Aorta (tissue), 5 donors: Measurements from ENCODE around the gene ZDHHC23. TPM values are rescaled to one million over a fixed set of nuclear protein-coding genes. Genes with fewer than 3 reads are reported as not detected.

Experiments
- ATAC-seq: fragments of 200-7000 bp; cut with Tn5 transposase; one replicate; pipeline ENCODE4 v1.9.1; 2022; ENCODE audit warnings: moderate library complexity; ENCODE audit not compliant: low FRiP score
- DNase-seq, 2 donors: peaks; one replicate each; pipeline ENCODE4 v3.0.0-alpha.2; 2020
- H3K27ac ChIP-seq, 2 donors: one replicate each; pipeline ENCODE4 v1.5.1; 2013; ENCODE audit warnings: low read length in 2 of 2, mild to moderate bottlenecking in 2 of 2, moderate library complexity in 2 of 2, control low read depth in 1 of 2, inconsistent platforms in 1 of 2, low read depth in 1 of 2
- H3K27me3 ChIP-seq, 2 donors: one replicate each; pipeline ENCODE4 v1.6.1; 2013; ENCODE audit warnings: control low read depth in 1 of 2, low read length in 1 of 2, mild to moderate bottlenecking in 1 of 2, moderate library complexity in 1 of 2; ENCODE audit not compliant: insufficient read depth in 2 of 2, control insufficient read depth in 1 of 2
- H3K36me3 ChIP-seq, 2 donors: one replicate each; pipeline ENCODE4 v1.6.1; 2013; ENCODE audit warnings: control low read depth in 1 of 2, low read length in 1 of 2, mild to moderate bottlenecking in 1 of 2; ENCODE audit not compliant: insufficient read depth in 2 of 2, control insufficient read depth in 1 of 2
- H3K4me1 ChIP-seq, 2 donors: one replicate each; pipeline ENCODE4 v1.6.1; 2013; ENCODE audit warnings: low read length in 2 of 2, control low read depth in 1 of 2, mild to moderate bottlenecking in 1 of 2, moderate library complexity in 1 of 2; ENCODE audit not compliant: insufficient read depth in 2 of 2, control insufficient read depth in 1 of 2
- H3K4me3 ChIP-seq, 2 donors: one replicate each; pipeline ENCODE4 v1.5.1; 2013; ENCODE audit warnings: low read length in 2 of 2, control low read depth in 1 of 2, mild to moderate bottlenecking in 1 of 2
- H3K9me3 ChIP-seq: one replicate; pipeline ENCODE4 v1.6.1; 2013; ENCODE audit warnings: mild to moderate bottlenecking, low read length; ENCODE audit not compliant: control insufficient read depth
- WGBS, 2 donors: extraction: QIAGEN DNeasy Blood & Tissue Kit; methylation state at CpG; one replicate each; pipeline ENCODE4 v1.1.7; 2013; 5-methylcytosine and 5-hydroxymethylcytosine counted together
- intact Hi-C, 2 donors: fragments of 100-400 bp; cut with DNase I; formaldehyde crosslinking; loops; one replicate each; pipeline versions ENCODE4 v1.14.2 to v1.15.0; 2022
- polyA plus RNA-seq, 2 donors: library from polyadenylated mRNA; stranded (reverse); fragments of 200-250 nt; gene quantifications; one replicate each; pipeline ENCODE4 v1.2.3, GENCODE V29; 2013
- total RNA-seq, 2 donors: library from RNA; stranded (reverse); fragmentation: NEBNext Ultra II Directional; extraction: Animal tissue kit (Norgen Biotek cat#: 25700); gene quantifications; one replicate each; pipeline ENCODE4 v1.2.1, GENCODE V29; 2021
- donor health status: healthy with polysubstance abuse.
- donor health status: Bipolar disorder and iron deficiency.
- donor health status: DM: no; HTN: no; CAD: no.
- donor health status: DM: no; HTN: no; CAD: no.
- donor health status: DM: yes; HTN: yes; CAD: no.

The ZDHHC23 gene
- total and polyA plus RNA-seq, 4 donors, result 0.75 to 12.7 (median 2.8) TPM

GRCh38 chr3:113946831-113947230 lies 982 bp upstream of the ZDHHC23 start:
- no peak for ATAC-seq
- Histone ChIP-seq H3K27ac (no peak overlapping the region), H3K4me1 (no peaks in the 10 kb centered on the region), H3K27me3 (no peaks in the 10 kb centered on the region), H3K4me3 (peak overlapping the region in 1 of 2 donors; percentile 91), H3K36me3 (no peaks in the 10 kb centered on the region), H3K9me3 (no peaks in the 10 kb centered on the region)
- 86 to 88% methylated on average over 7 of the region's 7 CpGs for WGBS, 2 donors
- no peak for DNase-seq
- intact Hi-C loops, result loop anchor here in 1 of 2 donors (5.0 kb wide), 1 partner anchor 110 kb away; the partner anchor contains the start of genes CCDC191 and QTRT2

- Histone ChIP-seq H3K36me3 (no peaks in the 10 kb centered on the region), H3K9me3 (no peaks in the 10 kb centered on the region), H3K27ac (no peak overlapping the region), H3K4me3 (peak overlapping the region; percentile 58 to 91), H3K4me1 (no peaks in the 10 kb centered on the region), H3K27me3 (no peaks in the 10 kb centered on the region)
- DNase-seq, result peak; percentile 49 to 78
- ATAC-seq, result peak; percentile 62
- intact Hi-C loops, result loop anchor here in 1 of 2 donors (5.0 kb wide), 1 partner anchor 109 kb away; the partner anchor contains the start of genes CCDC191 and QTRT2
- 1% methylated on average over 53 to 65 of the region's 65 CpGs for WGBS, 2 donors
These were observed 453 bp downstream of the ZDHHC23 start for GRCh38 chr3:113948015-113948917.

GRCh38 chr3:113952921-113953320 lies 5.1 kb downstream of the ZDHHC23 start:
- no peaks in the 10 kb centered on the region for H3K9me3 ChIP-seq
- intact Hi-C loops, result no loop called here
- no peaks in the 10 kb centered on the region for H3K4me1 ChIP-seq
- H3K4me3 ChIP-seq, result no peak overlapping the region
- no peak for DNase-seq
- H3K36me3 ChIP-seq, result peaks cover 0 to 2% of the 10 kb centered on the region in 2 donors
- H3K27me3 ChIP-seq, result no peaks in the 10 kb centered on the region
- ATAC-seq, result no peak
- no peak overlapping the region for H3K27ac ChIP-seq

GRCh38 chr3:113953677-113954076 lies 5.9 kb downstream of the ZDHHC23 start:
- H3K27ac ChIP-seq, result no peak overlapping the region
- intact Hi-C loops, result no loop called here
- DNase-seq, result no peak
- peaks cover 0 to 5% of the 10 kb centered on the region in 2 donors for H3K36me3 ChIP-seq
- 85 to 94% methylated on average over 7 of the region's 7 CpGs for WGBS, 2 donors
- H3K9me3 ChIP-seq, result no peaks in the 10 kb centered on the region
- no peak for ATAC-seq
- no peak overlapping the region for H3K4me3 ChIP-seq
- no peaks in the 10 kb centered on the region for H3K4me1 ChIP-seq
- H3K27me3 ChIP-seq, result no peaks in the 10 kb centered on the region

GRCh38 chr3:113954091-113954685 lies 6.4 kb downstream of the ZDHHC23 start:
- no peak overlapping the region for H3K27ac ChIP-seq
- H3K4me1 ChIP-seq, result no peaks in the 10 kb centered on the region
- intact Hi-C loops, result no loop called here
- DNase-seq (no peak), ATAC-seq (no peak)
- no peak overlapping the region for H3K4me3 ChIP-seq
- WGBS, 2 donors, result 91 to 93% methylated on average over 8 of the region's 8 CpGs
- peaks cover 0 to 5% of the 10 kb centered on the region in 2 donors for H3K36me3 ChIP-seq
- H3K9me3 ChIP-seq, result no peaks in the 10 kb centered on the region
- no peaks in the 10 kb centered on the region for H3K27me3 ChIP-seq

GRCh38 chr3:113963879-113964278 lies 16.1 kb downstream of the ZDHHC23 start:
- no peak for DNase-seq
- no peak for ATAC-seq
- Histone ChIP-seq H3K27me3 (no peaks in the 10 kb centered on the region), H3K36me3 (no peaks in the 10 kb centered on the region), H3K4me3 (no peak overlapping the region), H3K4me1 (no peaks in the 10 kb centered on the region), H3K9me3 (no peaks in the 10 kb centered on the region), H3K27ac (no peak overlapping the region)
- WGBS, 2 donors, result 91 to 93% methylated on average over 3 of the region's 3 CpGs
- intact Hi-C loops, result no loop called here

GRCh38 chr3:113966172-113966571 lies 18.4 kb downstream of the ZDHHC23 start:
- Histone ChIP-seq H3K9me3 (no peaks in the 10 kb centered on the region), H3K36me3 (no peaks in the 10 kb centered on the region), H3K27ac (no peak overlapping the region), H3K4me3 (no peak overlapping the region), H3K27me3 (no peaks in the 10 kb centered on the region), H3K4me1 (no peaks in the 10 kb centered on the region)
- intact Hi-C loops, result no loop called here
- DNase-seq, result no peak
- no peak for ATAC-seq
- 62 to 86% methylated on average over 2 of the region's 2 CpGs for WGBS, 2 donors

GRCh38 chr3:113968986-113969385 lies 21.2 kb downstream of the ZDHHC23 start:
- DNase-seq, result no peak
- Histone ChIP-seq H3K36me3 (no peaks in the 10 kb centered on the region), H3K4me3 (no peak overlapping the region), H3K4me1 (no peaks in the 10 kb centered on the region), H3K27ac (no peak overlapping the region), H3K27me3 (no peaks in the 10 kb centered on the region), H3K9me3 (no peaks in the 10 kb centered on the region)
- intact Hi-C loops, result no loop called here
- ATAC-seq, result no peak
- WGBS, 2 donors, result 48 to 50% methylated on average over 2 of the region's 2 CpGs

GRCh38 chr3:113977822-113978221 lies 30.0 kb downstream of the ZDHHC23 start:
- peaks cover 1% of the 10 kb centered on the region for H3K9me3 ChIP-seq
- intact Hi-C loops, result no loop called here
- WGBS, 2 donors, result 84 to 88% methylated on average over 4 of the region's 4 CpGs
- DNase-seq (no peak), ATAC-seq (no peak)
- no peaks in the 10 kb centered on the region for H3K36me3 ChIP-seq
- no peak overlapping the region for H3K4me3 ChIP-seq
- no peak overlapping the region for H3K27ac ChIP-seq
- H3K4me1 ChIP-seq, result no peaks in the 10 kb centered on the region
- H3K27me3 ChIP-seq, result no peaks in the 10 kb centered on the region
